Medulla oblongata (tissue), 1 donor: Measurements from ENCODE around the gene JARID2.

ENCODE experiments used
- DNase-seq: peaks from one replicate; pipeline ENCODE4 v3.0.0-alpha.2; 2015; ENCODE audit errors: extremely low spot score

The JARID2 gene

GRCh38 chr6:15331629-15332251 lies 85.9 kb downstream of the JARID2 start:
- no peak for DNase-seq

GRCh38 chr6:15332446-15332845 lies 86.6 kb downstream of the JARID2 start:
- no peak for DNase-seq

GRCh38 chr6:15335385-15335784 lies 89.5 kb downstream of the JARID2 start:
- DNase-seq, result no peak

GRCh38 chr6:15335916-15336315 lies 90.0 kb downstream of the JARID2 start:
- no peak for DNase-seq

GRCh38 chr6:15336900-15337560 lies 91.2 kb downstream of the JARID2 start:
- DNase-seq, result no peak

- DNase-seq, result no peak
Measured at GRCh38 chr6:15337582-15337981, 91.7 kb downstream of the JARID2 start.

- no peak for DNase-seq
Measured at GRCh38 chr6:15338476-15338875, 92.6 kb downstream of the JARID2 start.

- no peak for DNase-seq
Measured at GRCh38 chr6:15339081-15339480, 93.2 kb downstream of the JARID2 start.

GRCh38 chr6:15340105-15340601 lies 94.3 kb downstream of the JARID2 start:
- no peak for DNase-seq

- DNase-seq, result no peak
Measured at GRCh38 chr6:15340775-15341174, 94.9 kb downstream of the JARID2 start.

- DNase-seq, result no peak
Measured at GRCh38 chr6:15341311-15342001, 95.6 kb downstream of the JARID2 start.

- DNase-seq, result no peak
Measured at GRCh38 chr6:15342114-15342513, 96.2 kb downstream of the JARID2 start.

GRCh38 chr6:15343490-15344191 lies 97.8 kb downstream of the JARID2 start:
- no peak for DNase-seq

- DNase-seq, result no peak
Measured at GRCh38 chr6:15344192-15344519, 98.3 kb downstream of the JARID2 start.

- no peak for DNase-seq
Measured at GRCh38 chr6:15344831-15345230, 99.0 kb downstream of the JARID2 start.

GRCh38 chr6:15346315-15346714 lies 100.4 kb downstream of the JARID2 start:
- DNase-seq, result no peak

GRCh38 chr6:15348528-15348927 lies 102.7 kb downstream of the JARID2 start:
- DNase-seq, result no peak

- no peak for DNase-seq
Measured at GRCh38 chr6:15349379-15349778, 103.5 kb downstream of the JARID2 start.

GRCh38 chr6:15350386-15351083 lies 104.7 kb downstream of the JARID2 start:
- no peak for DNase-seq

- DNase-seq, result peak; percentile 69
Measured at GRCh38 chr6:15351631-15352030, 105.8 kb downstream of the JARID2 start.

- DNase-seq, result no peak
Measured at GRCh38 chr6:15352220-15352619, 106.4 kb downstream of the JARID2 start.

GRCh38 chr6:15352845-15353244 lies 107.0 kb downstream of the JARID2 start:
- DNase-seq, result no peak
